HCT116 (cell line): Measurements from ENCODE around the gene FAM221B. TPM values are rescaled to one million over a fixed set of nuclear protein-coding genes. Genes with fewer than 3 reads are reported as not detected.
A peak's percentile ranks its signal among the peaks of the same experiment; 100 is the strongest.

Experiments used
- ATAC-seq: fragments of 200-7000 bp; cut with Tn5 transposase; 2 replicates; pipeline ENCODE4 v1.9.1; 2020; ENCODE audit warnings: mild to moderate bottlenecking, moderate library complexity
- BruUV-seq: library from RNA; stranded (reverse); fragments of 400-500 nt; replicated peaks from 2 replicates; lab custom pipeline; 2021; lab: Mats Ljungman, UMichigan
- CTCF ChIA-PET: fragments of 300-600 bp; sonication (Branson Sonifier 250); formaldehyde crosslinking; loops from one replicate; lab custom pipeline; 2021; ENCODE audit warnings: antibody characterized with exemption; lab: Charles Lee
- POLR2A ChIA-PET: fragments of 300-600, 350-600 bp; sonication (Branson Sonifier 250); formaldehyde crosslinking; loops from one replicate; lab custom pipeline; 2021; ENCODE audit warnings: antibody characterized with exemption; lab: Charles Lee
- RAD21 ChIA-PET, 2 experiments: fragments of 300-600 bp; sonication (Branson Sonifier 250); formaldehyde crosslinking; loops; one replicate each; lab custom pipeline; 2023; ENCODE audit warnings: low total read pairs in 2 of 2; ENCODE audit not compliant: uncharacterized antibody in 2 of 2, unreplicated experiment in 2 of 2, low non-redundant PET in 1 of 2; lab: Charles Lee
- DNase-seq: peaks from one replicate; pipeline ENCODE4 v3.0.0-alpha.2; 2010; ENCODE audit warnings: low read depth, low spot score
- H2AFZ ChIP-seq: fragments of 200-600 bp; shearing (Covaris generic), sonication (generic); 2 replicates; pipeline ENCODE4 v1.6.1; 2017; ENCODE audit warnings: low read depth, mixed run types, mixed read lengths, antibody characterized with exemption, low read length; ENCODE audit not compliant: poor library complexity, severe bottlenecking
- H3K27ac ChIP-seq: 2 replicates; pipeline ENCODE4 v1.5.1; 2012; ENCODE audit warnings: low read depth, low read length
- H3K27me3 ChIP-seq: fragments of 200-600 bp; sonication (generic); 2 replicates; pipeline ENCODE4 v1.6.1; 2016; ENCODE audit warnings: mixed run types, low read length, mixed read lengths; ENCODE audit not compliant: insufficient read depth
- H3K36me3 ChIP-seq, 2 experiments: fragments of 200-500 bp in 1 of 2; fragments of 200-600 bp in 1 of 2; sonication (Bioruptor generic) in 1 of 2; sonication (generic) in 1 of 2; 2 replicates each; pipeline versions ENCODE4 v1.5.1 to v1.6.1; 2014 to 2016; ENCODE audit warnings: low read length in 2 of 2, inconsistent platforms in 1 of 2, mixed read lengths in 1 of 2, mixed run types in 1 of 2; ENCODE audit not compliant: insufficient read depth in 2 of 2, control insufficient read depth in 1 of 2
- H3K4me1 ChIP-seq, 2 experiments: fragments of 200-600 bp in 1 of 2; sonication (generic) in 1 of 2; 2 replicates each; pipeline versions ENCODE4 v1.5.1 to v1.6.1; 2012 to 2017; ENCODE audit warnings: low read length in 2 of 2, inconsistent platforms in 1 of 2, mild to moderate bottlenecking in 1 of 2, mixed read lengths in 1 of 2, mixed run types in 1 of 2, moderate library complexity in 1 of 2; ENCODE audit not compliant: insufficient read depth in 2 of 2, control insufficient read depth in 1 of 2
- H3K4me2 ChIP-seq: fragments of 200-600 bp; sonication (generic); 2 replicates; pipeline ENCODE4 v1.6.1; 2017; ENCODE audit warnings: mixed run types, low read length, mixed read lengths
- H3K4me3 ChIP-seq, 2 experiments: fragments of 200-600 bp in 1 of 2; sonication (generic) in 1 of 2; replicated peaks in 1 of 2; 2 replicates each; pipeline ENCODE4 v1.5.1; 2011 to 2016; ENCODE audit warnings: low read length in 2 of 2, control low read depth in 1 of 2, low read depth in 1 of 2, mild to moderate bottlenecking in 1 of 2, mixed read lengths in 1 of 2, mixed run types in 1 of 2
- H3K79me2 ChIP-seq: fragments of 200-600 bp; sonication (generic); 2 replicates; pipeline ENCODE4 v1.6.1; 2017; ENCODE audit warnings: mild to moderate bottlenecking, mixed run types, low read length, moderate library complexity, mixed read lengths; ENCODE audit not compliant: insufficient read depth
- H3K9ac ChIP-seq: fragments of 200-600 bp; sonication (generic); 2 replicates; pipeline ENCODE4 v1.6.1; 2016; ENCODE audit warnings: low read length, mixed read lengths
- H3K9me2 ChIP-seq: fragments of 200-600 bp; sonication (generic), shearing (Covaris generic); 2 replicates; pipeline ENCODE4 v1.6.1; 2017; ENCODE audit warnings: mixed run types, mild to moderate bottlenecking, moderate library complexity; ENCODE audit not compliant: insufficient read depth
- H3K9me3 ChIP-seq, 2 experiments: fragments of 200-500 bp in 1 of 2; fragments of 200-600 bp in 1 of 2; sonication (Bioruptor generic) in 1 of 2; sonication (generic) in 1 of 2; 2 replicates each; pipeline ENCODE4 v1.6.1; 2014 to 2017; ENCODE audit warnings: low read length in 2 of 2, mixed read lengths in 2 of 2, inconsistent platforms in 1 of 2, low read depth in 1 of 2, mild to moderate bottlenecking in 1 of 2, mixed run types in 1 of 2, moderate library complexity in 1 of 2; ENCODE audit not compliant: control insufficient read depth in 1 of 2, insufficient read depth in 1 of 2
- H4K20me1 ChIP-seq: fragments of 200-600 bp; sonication (generic), shearing (Covaris generic); 2 replicates; pipeline ENCODE4 v1.6.1; 2017; ENCODE audit warnings: mixed run types, mild to moderate bottlenecking, moderate library complexity; ENCODE audit not compliant: insufficient read depth
- CBX3 ChIP-seq: IDR thresholded peaks from 2 replicates; pipeline ENCODE4 v1.6.1; 2012; ENCODE audit warnings: low read depth
- CEBPB ChIP-seq: IDR thresholded peaks from 2 replicates; pipeline ENCODE4 v1.6.1; 2012; ENCODE audit warnings: low read depth
- CTCF ChIP-seq, 3 experiments: fragments of 200-600 bp in 1 of 3; sonication (generic) in 1 of 3; IDR thresholded peaks in 2 of 3; conservative IDR thresholded peaks in 1 of 3; 2 replicates each; pipeline ENCODE4 v1.5.1; 2012 to 2017; ENCODE audit warnings: low read depth in 2 of 3, low read length in 2 of 3, antibody characterized with exemption in 1 of 3, borderline replicate concordance in 1 of 3, control low read depth in 1 of 3, mild to moderate bottlenecking in 1 of 3, mixed read lengths in 1 of 3, mixed run types in 1 of 3, moderate library complexity in 1 of 3; ENCODE audit not compliant: insufficient read depth in 1 of 3
- EGR1 ChIP-seq: IDR thresholded peaks from 2 replicates; pipeline ENCODE4 v1.6.1; 2012; ENCODE audit warnings: low read depth
- EZH2 ChIP-seq: fragments of 200-600 bp; sonication (generic); IDR thresholded peaks from 2 replicates; pipeline ENCODE4 v1.6.1; 2017; ENCODE audit warnings: antibody characterized with exemption, mixed run types
- FOSL1 ChIP-seq: IDR thresholded peaks from 2 replicates; pipeline ENCODE4 v1.6.1; 2012; ENCODE audit warnings: low read depth
- POLR2A ChIP-seq: IDR thresholded peaks from 2 replicates; pipeline ENCODE4 v1.7.0; 2011; ENCODE audit warnings: borderline replicate concordance; ENCODE audit not compliant: insufficient read depth, insufficient read length; ENCODE audit errors: extremely low read depth
- POLR2AphosphoS5 ChIP-seq: IDR thresholded peaks from 2 replicates; pipeline ENCODE4 v1.6.1; 2011; ENCODE audit warnings: mild to moderate bottlenecking, low read depth, low read length, moderate library complexity
- SP1 ChIP-seq: IDR thresholded peaks from 2 replicates; pipeline ENCODE4 v1.6.1; 2012; ENCODE audit warnings: low read depth
- SRF ChIP-seq: IDR thresholded peaks from 2 replicates; pipeline ENCODE4 v1.6.1; 2012; ENCODE audit warnings: low read depth
- ZBTB33 ChIP-seq: IDR thresholded peaks from 2 replicates; pipeline ENCODE4 v1.6.1; 2011; ENCODE audit warnings: mild to moderate bottlenecking, low read length, moderate library complexity; ENCODE audit not compliant: insufficient replicate concordance; ENCODE audit errors: extremely low read depth
- intact Hi-C: fragments of 100-400 bp; cut with micrococcal nuclease; formaldehyde crosslinking; loops from 2 replicates; pipeline ENCODE4 v1.10.0; 2022
- total RNA-seq: library from RNA; stranded (reverse); gene quantifications from one replicate; pipeline ENCODE4 v1.2.1, GENCODE V29; 2021; ENCODE audit not compliant: unreplicated experiment

Gene FAM221B
- total RNA-seq, 1 experiment from 2014 or later, result not detected

- CTCF ChIA-PET, result interaction anchor here (0.8 to 3.7 kb wide), 18 partner anchors 8 to 234 kb away, joined by 3 to 46 read pairs (median 5); partner anchors contain the start of genes HINT2, HRCT1 and SPAG8
- Histone ChIP-seq H3K4me2 (no peak overlapping the region), H3K79me2 (no peaks in the 10 kb centered on the region)
- TF ChIP-seq SP1 (no peak), CTCF (IDR thresholded peaks at IDR 0.05 in 2 of 3, conservative IDR thresholded peaks at IDR 0.05 in 1 of 3; ENCODE audit: borderline replicate concordance in 1 of 3, insufficient read depth in 1 of 3, low read depth in 2 of 3, low read length in 2 of 3) (no peak), CEBPB (no peak), FOSL1 (no peak), POLR2A (no peak), EZH2 (no peak), ZBTB33 (no peak), POLR2AphosphoS5 (no peak), EGR1 (no peak), CBX3 (no peak), SRF (no peak)
- TF ChIP-seq, all 23 proteins: peak for 0
- peak; percentile 46 for ATAC-seq
- H3K9me2 ChIP-seq, result no peaks in the 10 kb centered on the region
- RAD21 ChIA-PET, result interaction anchor here (1.0 to 1.3 kb wide), 3 partner anchors 36 to 92 kb away, joined by 3 to 8 read pairs (median 3); no protein-coding TSS in a partner anchor
- POLR2A ChIA-PET, result interaction anchor here (1.1 kb wide), 1 partner anchor 23 kb away, joined by 4 read pairs; the partner anchor contains the start of gene SPAG8
- H3K4me3 ChIP-seq, result no peak overlapping the region
- H4K20me1 ChIP-seq, result no peaks in the 10 kb centered on the region
- no peak overlapping the region for H3K9ac ChIP-seq
- no peaks in the 10 kb centered on the region for H3K9me3 ChIP-seq
- intact Hi-C loops, result loop anchor here (1.0 to 2.0 kb wide), 4 partner anchors 45 to 233 kb away; no protein-coding TSS in a partner anchor
- DNase-seq, result no peak
- no TSS peak for BruUV-seq
- H3K27ac ChIP-seq, result no peak overlapping the region
- no peaks in the 10 kb centered on the region for H3K27me3 ChIP-seq
- peaks cover 0 to under 1% of the 10 kb centered on the region in 2 experiments; a peak in 1 of 4 replicates for H3K4me1 ChIP-seq
- H2AFZ ChIP-seq, result no peak overlapping the region
- 0 out of 4 replicates have a peak, but pooled peaks cover 0 to 4% of the 10 kb centered on the region in 2 experiments for H3K36me3 ChIP-seq
Observed at GRCh38 chr9:35790025-35790384, 38.5 kb downstream of the FAM221B start.
